Measurements from ENCODE around the gene PXDN. TPM values are rescaled to one million over a fixed set of nuclear protein-coding genes. Genes with fewer than 3 reads are reported as not detected.

PXDN gene
- total RNA-seq, 6 experiments from 2014 or later = 283 to 403 (median 323) TPM

DNA sequence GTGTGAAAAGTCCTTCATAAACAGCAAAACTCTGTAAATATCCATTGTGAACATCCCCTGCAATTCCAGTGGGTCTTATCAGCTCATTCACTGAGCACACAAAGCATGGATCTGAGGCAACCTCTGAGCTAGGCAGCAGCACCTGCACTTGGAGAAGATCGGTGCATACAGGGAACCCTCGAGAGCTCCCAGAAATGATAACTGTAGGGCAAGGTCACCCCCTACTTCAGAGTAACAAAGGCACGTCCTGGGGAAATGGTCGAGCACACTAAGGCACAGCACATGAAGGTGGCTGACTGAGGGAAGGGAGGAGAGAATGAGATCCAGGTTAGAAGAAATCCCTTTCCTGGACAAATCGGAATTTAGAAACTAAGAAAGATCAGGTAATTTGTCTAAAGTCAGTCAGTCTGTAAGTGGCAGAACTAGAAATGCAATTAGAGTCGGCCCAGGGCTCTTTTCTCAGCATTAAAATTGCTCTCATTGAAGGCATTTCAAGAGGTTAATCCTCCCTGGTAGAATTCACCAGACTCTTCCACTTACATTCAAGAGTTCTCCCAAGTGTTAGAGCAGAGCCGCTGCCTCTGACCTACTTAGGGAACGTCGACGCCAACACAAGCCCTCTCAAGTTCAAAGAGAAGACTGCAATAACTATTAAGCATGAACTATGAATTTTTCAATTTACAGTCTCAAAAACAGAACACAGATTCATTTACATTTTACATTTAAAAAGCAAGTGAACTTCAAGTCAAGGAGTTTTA lies 45.9 kb downstream of the PXDN start:
- no peak overlapping the region for H3K27ac Mint-ChIP-seq
- no peak for TF ChIP-seq CTCF (IDR thresholded peaks at IDR 0.05)
- no peaks in the 10 kb centered on the region; the same call in 1 of the 2 replicates for H3K27me3 Mint-ChIP-seq (ENCODE audit: insufficient read depth)
- no peak overlapping the region for H3K4me3 Mint-ChIP-seq
- H3K36me3 Mint-ChIP-seq (ENCODE audit: low read depth) = no peaks in the 10 kb centered on the region; the same call in 1 of the 2 replicates
- H3K9me3 Mint-ChIP-seq = no peaks in the 10 kb centered on the region
- no peak for DNase-seq
- H3K4me1 Mint-ChIP-seq (ENCODE audit: low read depth) = peaks cover 25% of the 10 kb centered on the region

DNA sequence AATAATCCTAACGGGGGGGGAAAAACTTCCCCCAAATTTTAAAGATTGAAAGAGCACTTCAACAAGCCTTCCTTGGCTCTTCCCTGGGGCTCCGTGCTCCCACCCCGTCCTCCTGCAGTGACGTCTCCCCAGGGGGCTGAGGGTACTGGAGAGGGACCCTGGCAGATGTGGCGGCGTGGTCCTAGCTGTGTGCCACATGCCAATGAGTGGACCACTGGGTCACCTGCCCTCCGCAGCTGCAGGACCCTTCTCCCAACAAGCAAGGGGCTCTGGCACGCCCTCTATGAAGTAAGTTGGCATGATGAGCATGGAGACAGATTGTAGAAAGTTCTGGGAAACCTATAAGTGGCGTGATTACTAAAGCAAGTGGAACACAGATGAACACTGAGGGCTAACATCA lies 46.7 kb downstream of the PXDN start:
- H3K27me3 Mint-ChIP-seq (ENCODE audit: insufficient read depth) = no peaks in the 10 kb centered on the region
- H3K27ac Mint-ChIP-seq = no peak overlapping the region
- no peak overlapping the region for H3K4me3 Mint-ChIP-seq
- no peak for DNase-seq
- peaks cover 4% of the 10 kb centered on the region; the same call in 1 of the 2 replicates for H3K36me3 Mint-ChIP-seq (ENCODE audit: low read depth)
- peaks cover 25% of the 10 kb centered on the region for H3K4me1 Mint-ChIP-seq (ENCODE audit: low read depth)
- TF ChIP-seq CTCF (IDR thresholded peaks at IDR 0.05) = no peak
- no peaks in the 10 kb centered on the region for H3K9me3 Mint-ChIP-seq

GRCh38 chr2:1696472-1696871 lies 47.8 kb downstream of the PXDN start:
- DNase-seq = no peak
- Mint-ChIP-seq H3K4me1 (ENCODE audit: low read depth) (peaks cover 19% of the 10 kb centered on the region), H3K4me3 (no peak overlapping the region), H3K9me3 (no peaks in the 10 kb centered on the region), H3K27me3 (ENCODE audit: insufficient read depth) (no peaks in the 10 kb centered on the region), H3K27ac (no peak overlapping the region), H3K36me3 (ENCODE audit: low read depth) (peaks cover 7% of the 10 kb centered on the region; the same call in 1 of the 2 replicates)
- no peak for TF ChIP-seq CTCF (IDR thresholded peaks at IDR 0.05)

DNA sequence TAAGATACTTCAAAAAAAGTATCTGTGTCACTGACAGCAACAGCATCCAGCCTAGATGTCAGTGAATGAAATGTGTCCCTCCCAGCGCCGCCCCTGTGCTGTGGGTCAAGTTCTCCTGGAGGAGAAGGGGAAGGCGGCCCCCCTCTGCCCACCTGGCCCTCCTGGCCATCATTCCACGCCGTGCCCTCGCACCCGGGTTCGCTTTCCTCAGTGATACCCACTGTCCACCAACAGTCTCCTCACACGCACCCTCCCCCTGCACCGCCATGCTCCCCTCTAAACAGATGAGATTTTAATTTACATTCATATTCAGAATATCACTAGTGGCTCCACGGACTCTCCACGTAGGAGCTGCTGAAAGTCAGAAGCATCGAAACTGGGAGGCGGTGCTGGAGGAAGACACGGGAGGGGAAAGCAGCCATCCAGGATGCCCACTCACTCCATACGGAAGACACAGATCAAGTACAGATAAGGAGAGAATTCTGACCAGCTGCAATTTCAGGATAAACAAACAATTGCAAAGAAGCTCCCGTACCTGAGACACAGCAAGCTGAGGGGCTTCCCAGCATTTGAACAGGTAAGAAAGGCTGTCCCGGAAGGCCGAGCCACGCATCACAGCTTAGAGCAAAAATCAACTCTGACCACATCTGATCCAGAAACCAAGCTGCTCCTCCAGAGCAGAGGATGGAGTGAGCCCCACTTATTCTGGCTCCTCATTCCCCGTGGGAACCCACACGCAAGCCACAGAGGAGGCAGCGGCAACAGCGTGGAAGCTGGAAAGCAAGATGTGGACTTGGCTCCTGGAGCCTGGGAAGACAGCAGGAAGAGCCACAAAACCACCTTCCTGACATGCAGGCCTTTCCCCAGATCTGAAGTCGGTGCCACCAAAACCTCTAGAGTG lies 49.7 kb downstream of the PXDN start:
- TF ChIP-seq CTCF (IDR thresholded peaks at IDR 0.05) = no peak
- H3K27ac Mint-ChIP-seq = no peak overlapping the region
- no peak overlapping the region for H3K4me3 Mint-ChIP-seq
- H3K36me3 Mint-ChIP-seq (ENCODE audit: low read depth) = peaks cover 7% of the 10 kb centered on the region; the same call in 1 of the 2 replicates
- H3K27me3 Mint-ChIP-seq (ENCODE audit: insufficient read depth) = no peaks in the 10 kb centered on the region
- H3K4me1 Mint-ChIP-seq (ENCODE audit: low read depth) = peaks cover 27% of the 10 kb centered on the region
- no peak for DNase-seq
- no peaks in the 10 kb centered on the region for H3K9me3 Mint-ChIP-seq

GRCh38 chr2:1693723-1694122 lies 50.6 kb downstream of the PXDN start:
- H3K4me3 Mint-ChIP-seq = no peak overlapping the region
- DNase-seq = no peak
- H3K9me3 Mint-ChIP-seq = no peaks in the 10 kb centered on the region
- no peaks in the 10 kb centered on the region for H3K27me3 Mint-ChIP-seq (ENCODE audit: insufficient read depth)
- no peak overlapping the region for H3K27ac Mint-ChIP-seq
- H3K36me3 Mint-ChIP-seq (ENCODE audit: low read depth) = peaks cover 10% of the 10 kb centered on the region; the same call in 1 of the 2 replicates
- no peak for TF ChIP-seq CTCF (IDR thresholded peaks at IDR 0.05)
- peaks cover 27% of the 10 kb centered on the region for H3K4me1 Mint-ChIP-seq (ENCODE audit: low read depth)

Data from HFFc6 (cell line).